Coronary artery (tissue), 2 donors: ENCODE results near the gene LCK.
"Not testable (repeated sequence)": the region's sequence is repeated elsewhere in the genome, so short reads cannot be mapped to it uniquely, and the experiment has no call there.

Experiments used
- DNase-seq: peaks from one replicate; pipeline ENCODE4 v3.0.0-alpha.2; 2017; ENCODE audit warnings: low spot score
- H3K27ac ChIP-seq, 2 donors: fragments of 200-600 bp; sonication (generic); one replicate each; pipeline ENCODE4 v1.5.1; 2016 to 2019
- H3K4me3 ChIP-seq: fragments of 200-600 bp; sonication (generic); 2 replicates; pipeline ENCODE4 v1.5.1; 2016; ENCODE audit warnings: mild to moderate bottlenecking, moderate library complexity
- CTCF ChIP-seq: fragments of 200-600 bp; sonication (generic); IDR thresholded peaks from one replicate; pipeline ENCODE4 v1.5.1; 2019; ENCODE audit warnings: antibody characterized with exemption

The LCK gene

GRCh38 chr1:32247983-32248889 is 2.8 kb upstream of the LCK start:
- Histone ChIP-seq H3K4me3 (peak overlapping the region; percentile 52), H3K27ac (peak overlapping the region; percentile 18 to 73)
- TF ChIP-seq CTCF = peak; percentile 86
- peak; percentile 80 for DNase-seq

- DNase-seq = no peak
- peak overlapping the region in 1 of 2 donors; percentile 64 for H3K27ac ChIP-seq
- no peak overlapping the region for H3K4me3 ChIP-seq
- TF ChIP-seq CTCF = no peak
These were observed 1.1 kb upstream of the LCK start for GRCh38 chr1:32249831-32250525.

- no peak overlapping the region for H3K4me3 ChIP-seq
- DNase-seq = no peak
- no peak for TF ChIP-seq CTCF
- no peak overlapping the region for H3K27ac ChIP-seq
These were observed 4.3 kb downstream of the LCK start for GRCh38 chr1:32255072-32256071.

- TF ChIP-seq CTCF = no peak
- no peak overlapping the region for H3K4me3 ChIP-seq
- no peak for DNase-seq
- H3K27ac ChIP-seq = no peak overlapping the region
These were observed 5.6 kb downstream of the LCK start for GRCh38 chr1:32256473-32257226.

- no peak for DNase-seq
- H3K27ac ChIP-seq = no peak overlapping the region
- no peak for TF ChIP-seq CTCF
- H3K4me3 ChIP-seq = no peak overlapping the region
These were observed 6.1 kb downstream of the LCK start for GRCh38 chr1:32257227-32257508.

- H3K27ac ChIP-seq, DNase-seq, H3K4me3 ChIP-seq: not testable (repeated sequence)
These were observed 12.2 kb downstream of the LCK start for GRCh38 chr1:32263236-32263593.
